ENCODE results near the gene OR2A42.
"Not testable (repeated sequence)": the region's sequence is repeated elsewhere in the genome, so short reads cannot be mapped to it uniquely, and the experiment has no call there.

DNA sequence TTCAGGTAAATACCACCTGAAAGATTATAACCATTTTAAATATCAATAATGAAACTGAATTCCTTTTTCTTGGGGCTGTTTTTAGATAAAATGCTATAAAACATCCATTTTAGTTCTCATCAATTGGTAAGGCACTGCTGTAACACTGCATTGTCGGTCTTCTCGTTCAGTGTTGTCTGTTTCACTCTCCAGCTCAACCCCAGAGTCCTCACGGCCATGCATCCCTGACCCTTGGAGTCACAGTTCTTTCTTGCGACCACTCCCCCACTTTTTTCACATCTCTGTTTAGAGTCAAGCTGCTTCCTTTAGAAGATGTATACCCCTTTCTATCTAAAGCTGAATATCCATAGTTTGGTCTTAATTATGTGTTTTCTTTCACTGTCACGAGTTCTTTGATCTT lies 7.6 kb upstream of the OR2A42 start:
- TF ChIP-seq, protein P1, sequence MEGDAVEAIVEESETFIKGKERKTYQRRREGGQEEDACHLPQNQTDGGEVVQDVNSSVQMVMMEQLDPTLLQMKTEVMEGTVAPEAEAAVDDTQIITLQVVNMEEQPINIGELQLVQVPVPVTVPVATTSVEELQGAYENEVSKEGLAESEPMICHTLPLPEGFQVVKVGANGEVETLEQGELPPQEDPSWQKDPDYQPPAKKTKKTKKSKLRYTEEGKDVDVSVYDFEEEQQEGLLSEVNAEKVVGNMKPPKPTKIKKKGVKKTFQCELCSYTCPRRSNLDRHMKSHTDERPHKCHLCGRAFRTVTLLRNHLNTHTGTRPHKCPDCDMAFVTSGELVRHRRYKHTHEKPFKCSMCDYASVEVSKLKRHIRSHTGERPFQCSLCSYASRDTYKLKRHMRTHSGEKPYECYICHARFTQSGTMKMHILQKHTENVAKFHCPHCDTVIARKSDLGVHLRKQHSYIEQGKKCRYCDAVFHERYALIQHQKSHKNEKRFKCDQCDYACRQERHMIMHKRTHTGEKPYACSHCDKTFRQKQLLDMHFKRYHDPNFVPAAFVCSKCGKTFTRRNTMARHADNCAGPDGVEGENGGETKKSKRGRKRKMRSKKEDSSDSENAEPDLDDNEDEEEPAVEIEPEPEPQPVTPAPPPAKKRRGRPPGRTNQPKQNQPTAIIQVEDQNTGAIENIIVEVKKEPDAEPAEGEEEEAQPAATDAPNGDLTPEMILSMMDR (IDR thresholded peaks at IDR 0.05), result not testable (repeated sequence)
- TF ChIP-seq POLR2A (IDR thresholded peaks at IDR 0.05), result not testable (repeated sequence)
